Ovary (tissue), 9 donors: Measurements from ENCODE around the gene TATDN2. TPM values are rescaled to one million over a fixed set of nuclear protein-coding genes. Genes with fewer than 3 reads are reported as not detected.
"Not testable (repeated sequence)": the region's sequence is repeated elsewhere in the genome, so short reads cannot be mapped to it uniquely, and the experiment has no call there.

ENCODE experiments used
- DNase-seq, 5 donors: peaks; one replicate each; pipeline ENCODE4 v3.0.0-alpha.2; 2019 to 2020
- H3K27ac ChIP-seq, 2 donors: fragments of 200-600 bp; one replicate each; pipeline versions ENCODE4 v1.5.1 to v1.8.0; 2019 to 2022
- H3K27me3 ChIP-seq: fragments of 200-600 bp; one replicate; pipeline ENCODE4 v1.8.0; 2022
- H3K36me3 ChIP-seq: fragments of 200-600 bp; sonication (generic); one replicate; pipeline ENCODE4 v1.5.1; 2019
- H3K4me1 ChIP-seq: one replicate; pipeline ENCODE4 v1.8.1; 2013; ENCODE audit warnings: mild to moderate bottlenecking, moderate library complexity; ENCODE audit not compliant: insufficient read depth
- H3K4me3 ChIP-seq: fragments of 200-600 bp; sonication (generic); one replicate; pipeline ENCODE4 v1.5.1; 2017
- H3K9me3 ChIP-seq, 2 donors: fragments of 200-600 bp in 1 of 2; sonication (generic) in 1 of 2; one replicate each; pipeline versions ENCODE4 v1.5.1 to v1.8.1; 2013 to 2019; ENCODE audit warnings: mild to moderate bottlenecking in 1 of 2, moderate library complexity in 1 of 2
- CTCF ChIP-seq, 3 donors: fragments of 450-650 bp in 2 of 3; fragments of 200-600 bp in 1 of 3; IDR thresholded peaks; one replicate each; pipeline versions ENCODE4 v1.5.1 to v1.8.0; 2016 to 2022; ENCODE audit warnings: antibody characterized with exemption in 3 of 3, mild to moderate bottlenecking in 1 of 3
- EP300 ChIP-seq: sonication (generic); formaldehyde crosslinking; IDR thresholded peaks from one replicate; pipeline ENCODE4 v1.6.1; 2017; ENCODE audit warnings: antibody characterized with exemption
- POLR2A ChIP-seq: fragments of 450-650 bp; IDR thresholded peaks from one replicate; pipeline ENCODE4 v1.6.1; 2017; ENCODE audit warnings: antibody characterized with exemption, mild to moderate bottlenecking, moderate library complexity
- WGBS, 3 donors: extraction: QIAGEN DNeasy Blood & Tissue Kit in 1 of 3; methylation state at CpG; one replicate each; pipeline versions ENCODE4 v1.1.5 to v1.1.7; 2013 to 2017; 5-methylcytosine and 5-hydroxymethylcytosine counted together
- intact Hi-C, 4 donors: fragments of 100-400 bp; cut with DNase I; formaldehyde crosslinking; loops; one replicate each; pipeline versions ENCODE4 v1.11.0 to v1.15.1; 2022 to 2023
- polyA plus RNA-seq, 2 donors: library from polyadenylated mRNA; stranded (reverse); fragments of 200-250 nt in 1 of 2; fragments of 350-450 nt in 1 of 2; fragmentation: Illumina TruSeq in 1 of 2; extraction: RNeasy Lipid Tissue Mini Kit (QIAGEN cat#74804) in 1 of 2; gene quantifications; one replicate each; pipeline ENCODE4 v1.2.3, GENCODE V29; 2013 to 2014
- total RNA-seq, 7 donors: library from RNA; depleted of rRNA in 2 of 7; stranded (reverse); fragments of >200 nt in 2 of 7; fragmentation: NEBNext Ultra II Directional in 3 of 7; extraction: Animal tissue kit (Norgen Biotek cat#: 25700) in 3 of 7; gene quantifications; one replicate each; pipeline versions ENCODE4 v1.1.0 to v1.2.4, GENCODE V29; 2016 to 2023
- donor health status: DM: no; HTN: no; CAD: no; lungs with moderate emphysema.
- donor health status: DM: no; HTN: no; CAD: no.
- donor health status: Bipolar disorder and iron deficiency.
- donor health status: DM: yes; HTN: yes; CAD: no.
- donor health status: DM: no; HTN: no; CAD: no.
- donor health status: DM: yes; HTN: yes; CAD: no.

TATDN2 gene
- total and polyA plus RNA-seq, 9 donors = 17.3 to 46.4 (median 38.7) TPM

DNA sequence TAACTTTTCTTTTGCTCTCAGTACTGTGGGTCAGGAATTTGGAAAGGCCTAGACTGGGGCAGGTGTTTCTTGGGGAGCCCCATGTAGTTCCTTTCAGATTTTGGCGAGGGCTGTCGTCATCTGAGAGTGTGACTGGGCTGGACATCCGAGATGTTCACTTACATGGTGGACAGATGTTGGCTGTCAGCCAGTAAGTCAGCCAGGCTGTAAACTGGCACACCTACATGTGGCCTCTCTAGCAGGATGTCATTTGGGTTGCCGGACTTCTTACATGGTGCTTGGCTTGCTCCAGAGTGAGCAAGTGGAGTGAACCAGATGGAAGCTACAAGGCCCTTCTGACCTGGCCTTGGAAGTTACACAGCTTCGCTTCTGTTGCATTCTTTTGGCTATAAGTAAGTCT, 20.7 kb downstream of the TATDN2 start:
- no peak for TF ChIP-seq CTCF (IDR thresholded peaks at IDR 0.05)
- no peak for TF ChIP-seq EP300
- no peak for TF ChIP-seq POLR2A
- H3K4me1 ChIP-seq = peaks cover 12% of the 10 kb centered on the region
- H3K36me3 ChIP-seq = no peaks in the 10 kb centered on the region
- no peak overlapping the region for H3K27ac ChIP-seq
- no peak overlapping the region for H3K4me3 ChIP-seq
- no peaks in the 10 kb centered on the region for H3K27me3 ChIP-seq
- DNase-seq = no peak
- intact Hi-C loops = no loop called here
- no peaks in the 10 kb centered on the region for H3K9me3 ChIP-seq
- WGBS, 3 donors = 85 to 92% (median 88%) methylated on average over 5 of the region's 5 CpGs

DNA sequence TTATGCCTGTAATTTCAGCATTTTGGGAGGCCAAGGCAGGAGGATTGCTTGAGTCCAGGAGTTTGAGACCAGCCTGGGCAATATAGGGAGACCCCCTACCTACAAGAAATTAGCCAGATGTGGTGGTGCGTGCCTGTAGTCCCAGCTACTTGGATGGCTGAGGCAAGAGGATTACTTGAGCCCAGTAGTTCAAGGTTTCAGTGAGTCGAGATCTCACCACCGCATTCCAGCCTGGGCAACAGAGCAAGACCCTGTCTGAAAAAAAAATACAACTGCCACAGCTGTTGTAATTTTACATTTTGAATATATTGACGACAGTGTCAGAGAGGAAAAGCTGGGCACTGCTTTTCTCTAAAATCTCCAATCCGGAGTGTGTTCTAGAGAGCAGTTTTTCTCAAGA, 21.2 kb downstream of the TATDN2 start:
- Histone ChIP-seq H3K36me3 (no peaks in the 10 kb centered on the region), H3K27me3 (no peaks in the 10 kb centered on the region), H3K27ac (no peak overlapping the region), H3K4me3 (no peak overlapping the region), H3K4me1 (peaks cover 10% of the 10 kb centered on the region), H3K9me3 (no peaks in the 10 kb centered on the region)
- TF ChIP-seq EP300 (no peak), CTCF (IDR thresholded peaks at IDR 0.05) (no peak), POLR2A (no peak)
- 89 to 99% (median 92%) methylated on average over 5 of the region's 5 CpGs for WGBS, 3 donors
- no peak for DNase-seq
- intact Hi-C loops = no loop called here

- H3K27ac ChIP-seq, intact Hi-C loops, H3K4me1 ChIP-seq, H3K27me3 ChIP-seq, H3K9me3 ChIP-seq, H3K4me3 ChIP-seq, H3K36me3 ChIP-seq: not testable (repeated sequence)
- DNase-seq = peak in 1 of 5 donors; percentile 13
- WGBS, 3 donors = 88 to 98% (median 97%) methylated on average over 11 of the region's 11 CpGs
Measured at GRCh38 chr3:10272476-10272875, 24.2 kb downstream of the TATDN2 start.

- Histone ChIP-seq H3K27me3 (no peaks in the 10 kb centered on the region), H3K9me3 (no peaks in the 10 kb centered on the region), H3K4me1 (peaks cover 7% of the 10 kb centered on the region), H3K27ac (no peak overlapping the region), H3K36me3 (no peaks in the 10 kb centered on the region), H3K4me3 (no peak overlapping the region)
- intact Hi-C loops = no loop called here
- 85 to 94% (median 92%) methylated on average over 2 of the region's 2 CpGs for WGBS, 3 donors
- DNase-seq = peak in 1 of 5 donors; percentile 9
- TF ChIP-seq EP300 (no peak), POLR2A (no peak), CTCF (IDR thresholded peaks at IDR 0.05) (no peak)
Measured at GRCh38 chr3:10272977-10273376, 24.7 kb downstream of the TATDN2 start.

- peak in 2 of 5 donors; percentile 8 to 9 for DNase-seq
Measured at GRCh38 chr3:10273702-10274305, 25.5 kb downstream of the TATDN2 start.

More at GRCh38 chr3:10273702-10274305, 25.5 kb downstream of the TATDN2 start:
- TF ChIP-seq POLR2A (no peak), CTCF (IDR thresholded peaks at IDR 0.05) (no peak), EP300 (no peak)
- no peak overlapping the region for H3K27ac ChIP-seq
- WGBS, 3 donors = 20 to 28% (median 26%) methylated on average over 1 of the region's 1 CpG
- no peaks in the 10 kb centered on the region for H3K36me3 ChIP-seq
- no peaks in the 10 kb centered on the region for H3K27me3 ChIP-seq
- intact Hi-C loops = no loop called here
- peaks cover 6% of the 10 kb centered on the region for H3K4me1 ChIP-seq
- no peaks in the 10 kb centered on the region for H3K9me3 ChIP-seq
- H3K4me3 ChIP-seq = no peak overlapping the region
